OCI-LY1 (cell line): ENCODE data around the gene FOXL3.

ENCODE experiments used
- CTCF ChIP-seq: fragments of 200-600 bp; sonication (generic), shearing (Covaris generic); IDR thresholded peaks from 2 replicates; pipeline ENCODE4 v1.5.1; 2017; ENCODE audit warnings: mild to moderate bottlenecking, antibody characterized with exemption, low read length, moderate library complexity, mixed read lengths
- EZH2 ChIP-seq: fragments of 200-600 bp; sonication (generic), shearing (Covaris generic); IDR thresholded peaks from 2 replicates; pipeline ENCODE4 v1.8.0; 2017; ENCODE audit warnings: borderline replicate concordance, mixed run types, mild to moderate bottlenecking, antibody characterized with exemption, low read length, moderate library complexity, mixed read lengths

GRCh38 chr7:272108-272615 lies 17.8 kb upstream of the FOXL3 start:
- TF ChIP-seq CTCF (no peak), EZH2 (no peak)
